GM13977 (cell line): Measurements from ENCODE around the gene ZNF469.

Experiments
- DNase-seq: peaks from one replicate; pipeline ENCODE4 v3.0.0; 2012; ENCODE audit warnings: low spot score
- CTCF ChIP-seq: IDR thresholded peaks from 2 replicates; pipeline ENCODE4 v1.5.1; 2012; ENCODE audit warnings: mild to moderate bottlenecking, control low read depth; ENCODE audit not compliant: insufficient read depth; ENCODE audit errors: extremely low read depth, missing control alignments
- in situ Hi-C: fragments of 300-500 bp; cut with MboI; formaldehyde crosslinking; loops from one replicate; pipeline ENCODE4 v1.12.0; 2022; ENCODE audit warnings: low sequenced_read_pairs, low pct_unique_long_range_greater_than_20kb, mixed read lengths, inconsistent platforms; ENCODE audit not compliant: unreplicated experiment

ZNF469 gene

GRCh38 chr16:88338111-88338510 is 44.6 kb upstream of the ZNF469 start:
- no peak for DNase-seq
- no peak for TF ChIP-seq CTCF
- in situ Hi-C loops: no loop called here

- no peak for TF ChIP-seq CTCF
- in situ Hi-C loops: no loop called here
- no peak for DNase-seq
These were observed 43.9 kb upstream of the ZNF469 start for GRCh38 chr16:88338896-88339295.

GRCh38 chr16:88339930-88340754 is 42.6 kb upstream of the ZNF469 start:
- no peak for TF ChIP-seq CTCF
- no peak for DNase-seq
- in situ Hi-C loops: no loop called here

GRCh38 chr16:88340755-88341150 is 42.0 kb upstream of the ZNF469 start:
- no peak for TF ChIP-seq CTCF
- in situ Hi-C loops: no loop called here
- no peak for DNase-seq

- no peak for TF ChIP-seq CTCF
- in situ Hi-C loops: no loop called here
These were observed 41.0 kb upstream of the ZNF469 start for GRCh38 chr16:88341551-88342290.

GRCh38 chr16:88342491-88342890 is 40.3 kb upstream of the ZNF469 start:
- in situ Hi-C loops: no loop called here
- no peak for DNase-seq
- no peak for TF ChIP-seq CTCF

More at GRCh38 chr16:88341551-88342290, 41.0 kb upstream of the ZNF469 start:
- DNase-seq: no peak
